Endothelial cell (in vitro differentiated cells): Measurements from ENCODE around the gene ATXN1. TPM values are rescaled to one million over a fixed set of nuclear protein-coding genes. Genes with fewer than 3 reads are reported as not detected.
"Not testable (repeated sequence)": the region's sequence is repeated elsewhere in the genome, so short reads cannot be mapped to it uniquely, and the experiment has no call there.

Source experiments
- DNase-seq: peaks from one replicate; pipeline ENCODE4 v3.0.0; 2021; ENCODE audit warnings: low spot score
- H3K27ac Mint-ChIP-seq: one replicate; pipeline ENCODE4 v1.8.0; 2021; ENCODE audit warnings: mixed read lengths, inconsistent platforms; ENCODE audit not compliant: unreplicated experiment
- H3K27me3 Mint-ChIP-seq: one replicate; pipeline ENCODE4 v1.8.0; 2021; ENCODE audit warnings: mild to moderate bottlenecking, moderate library complexity, mixed read lengths, inconsistent platforms; ENCODE audit not compliant: unreplicated experiment
- H3K36me3 Mint-ChIP-seq: one replicate; pipeline ENCODE4 v1.8.0; 2021; ENCODE audit warnings: mild to moderate bottlenecking, low read depth, mixed read lengths, inconsistent platforms; ENCODE audit not compliant: unreplicated experiment
- H3K4me1 Mint-ChIP-seq: one replicate; pipeline ENCODE4 v1.8.0; 2021; ENCODE audit warnings: mild to moderate bottlenecking, mixed read lengths, inconsistent platforms; ENCODE audit not compliant: unreplicated experiment
- H3K4me3 Mint-ChIP-seq: one replicate; pipeline ENCODE4 v1.8.0; 2021; ENCODE audit warnings: mild to moderate bottlenecking, mixed read lengths, inconsistent platforms; ENCODE audit not compliant: unreplicated experiment
- H3K9me3 Mint-ChIP-seq: one replicate; pipeline ENCODE4 v1.8.0; 2021; ENCODE audit warnings: mixed read lengths, inconsistent platforms; ENCODE audit not compliant: unreplicated experiment
- total RNA-seq: library from RNA; stranded (reverse); fragmentation: NEBNext Ultra II Directional; extraction: Animal tissue kit (Norgen Biotek cat#: 25700); gene quantifications from one replicate; pipeline ENCODE4 v1.2.1, GENCODE V29; 2021; ENCODE audit not compliant: unreplicated experiment
- TF ChIP-seq, protein P1 (sequence below): fragments of 200-600 bp; sonication (generic); IDR thresholded peaks from one replicate; pipeline ENCODE4 v1.5.0; 2021; ENCODE audit warnings: antibody characterized with exemption; ENCODE audit not compliant: unreplicated experiment

The ATXN1 gene
- total RNA-seq, 1 donor from 2014 or later = 18.7 TPM

DNA sequence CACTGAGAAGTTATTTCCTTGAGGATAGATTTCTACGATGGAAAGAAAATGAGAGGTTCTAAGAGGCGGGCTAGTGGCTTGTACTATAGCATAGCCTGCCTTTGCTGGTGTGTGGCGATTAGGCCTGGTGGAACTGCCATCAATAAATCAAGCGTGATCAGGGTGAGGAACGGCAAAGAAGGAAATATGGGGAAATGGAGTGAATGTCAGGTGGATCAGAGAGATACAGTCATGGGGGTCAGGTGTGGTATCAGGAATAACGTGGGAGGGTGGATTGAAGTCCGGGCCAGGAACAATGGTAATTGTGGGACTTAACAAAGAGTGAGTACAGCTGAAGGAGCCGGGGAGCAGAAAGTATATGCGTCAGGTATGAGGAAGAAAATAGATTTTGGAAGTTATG, 500.7 kb downstream of the ATXN1 start:
- peaks cover 17% of the 10 kb centered on the region for H3K4me1 Mint-ChIP-seq
- not testable (repeated sequence) for H3K27ac Mint-ChIP-seq, H3K9me3 Mint-ChIP-seq, DNase-seq, H3K27me3 Mint-ChIP-seq, H3K36me3 Mint-ChIP-seq, H3K4me3 Mint-ChIP-seq

DNA sequence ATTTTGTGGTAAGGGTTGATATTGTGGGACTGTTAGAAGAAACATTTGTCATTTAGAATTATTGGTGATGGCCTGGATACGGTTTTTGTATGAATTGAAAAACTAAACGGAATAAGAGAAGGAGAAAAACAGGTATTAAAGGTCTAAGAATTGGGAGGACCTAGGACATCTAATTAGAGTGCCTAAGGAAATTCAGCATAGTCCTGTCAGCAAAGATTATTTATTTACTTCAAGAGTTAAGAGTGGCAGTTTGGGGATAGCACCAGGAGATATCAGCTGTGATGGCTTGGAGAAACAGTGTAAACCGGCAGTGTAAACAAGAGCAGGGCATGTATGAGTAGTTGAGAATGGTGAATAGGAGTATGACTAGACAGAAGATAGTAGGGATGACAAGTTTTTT, 501.7 kb downstream of the ATXN1 start:
- H3K4me3 Mint-ChIP-seq, H3K9me3 Mint-ChIP-seq, H3K27ac Mint-ChIP-seq, DNase-seq, H3K36me3 Mint-ChIP-seq, H3K27me3 Mint-ChIP-seq: not testable (repeated sequence)
- peaks cover 17% of the 10 kb centered on the region for H3K4me1 Mint-ChIP-seq

DNA sequence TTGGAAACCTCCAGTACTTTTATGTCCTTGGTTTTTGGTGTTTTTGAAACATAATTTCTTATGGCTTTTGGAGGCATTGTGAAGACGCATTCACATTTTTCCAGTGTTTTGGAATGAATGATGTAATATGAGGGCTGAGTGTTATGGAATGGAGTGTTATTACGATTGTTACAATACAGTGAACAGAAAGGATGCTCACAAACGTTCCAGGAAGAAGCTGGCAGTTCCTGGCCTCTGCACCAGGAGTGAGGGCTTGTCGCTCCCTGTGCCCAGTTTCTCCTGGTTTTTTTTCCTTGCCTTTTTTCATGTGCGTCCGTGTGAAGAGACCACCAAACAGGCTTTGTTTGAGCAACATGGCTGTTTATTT, 502.6 kb downstream of the ATXN1 start:
- Mint-ChIP-seq H3K9me3 (no peaks in the 10 kb centered on the region), H3K27me3 (peaks cover 4% of the 10 kb centered on the region), H3K4me1 (peaks cover 17% of the 10 kb centered on the region), H3K4me3 (no peak overlapping the region), H3K36me3 (no peaks in the 10 kb centered on the region), H3K27ac (no peak overlapping the region)
- no peak for DNase-seq
- TF ChIP-seq, protein P1, sequence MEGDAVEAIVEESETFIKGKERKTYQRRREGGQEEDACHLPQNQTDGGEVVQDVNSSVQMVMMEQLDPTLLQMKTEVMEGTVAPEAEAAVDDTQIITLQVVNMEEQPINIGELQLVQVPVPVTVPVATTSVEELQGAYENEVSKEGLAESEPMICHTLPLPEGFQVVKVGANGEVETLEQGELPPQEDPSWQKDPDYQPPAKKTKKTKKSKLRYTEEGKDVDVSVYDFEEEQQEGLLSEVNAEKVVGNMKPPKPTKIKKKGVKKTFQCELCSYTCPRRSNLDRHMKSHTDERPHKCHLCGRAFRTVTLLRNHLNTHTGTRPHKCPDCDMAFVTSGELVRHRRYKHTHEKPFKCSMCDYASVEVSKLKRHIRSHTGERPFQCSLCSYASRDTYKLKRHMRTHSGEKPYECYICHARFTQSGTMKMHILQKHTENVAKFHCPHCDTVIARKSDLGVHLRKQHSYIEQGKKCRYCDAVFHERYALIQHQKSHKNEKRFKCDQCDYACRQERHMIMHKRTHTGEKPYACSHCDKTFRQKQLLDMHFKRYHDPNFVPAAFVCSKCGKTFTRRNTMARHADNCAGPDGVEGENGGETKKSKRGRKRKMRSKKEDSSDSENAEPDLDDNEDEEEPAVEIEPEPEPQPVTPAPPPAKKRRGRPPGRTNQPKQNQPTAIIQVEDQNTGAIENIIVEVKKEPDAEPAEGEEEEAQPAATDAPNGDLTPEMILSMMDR = no peak

DNA sequence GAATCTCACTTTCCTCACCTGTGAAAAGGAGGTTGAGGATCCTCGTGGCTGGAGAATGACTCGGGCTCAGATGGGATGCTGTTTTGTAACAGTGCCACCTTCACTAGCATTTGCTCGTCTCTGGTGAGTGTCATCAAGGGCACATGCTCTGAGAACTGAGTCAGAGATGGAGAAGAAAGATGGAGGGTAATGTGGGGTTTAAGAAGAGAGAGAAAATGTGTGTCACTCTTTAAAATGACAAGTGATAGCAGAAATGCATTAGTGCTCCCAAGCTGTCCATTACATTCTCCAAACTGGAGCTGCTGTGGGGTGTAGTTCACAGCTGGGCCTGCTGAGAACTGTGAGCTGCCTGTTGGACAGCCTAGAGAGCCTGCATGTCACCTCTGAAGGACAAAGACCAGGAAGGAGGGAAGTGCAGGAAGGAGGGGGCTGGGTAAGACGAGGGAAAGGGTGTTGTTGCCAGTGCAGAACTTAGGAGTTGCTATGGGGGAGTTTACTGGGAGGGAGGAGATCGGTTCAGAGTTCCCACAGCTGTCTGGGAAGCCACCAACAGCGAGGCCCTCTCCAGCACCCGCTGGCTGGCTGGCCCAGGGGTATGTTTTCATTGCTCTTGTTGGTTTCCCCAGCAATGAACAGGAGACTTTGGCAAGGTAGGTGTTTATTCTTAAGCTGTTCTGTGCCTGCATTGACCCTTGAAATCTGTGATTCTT, 503.1 kb downstream of the ATXN1 start:
- Mint-ChIP-seq H3K9me3 (no peaks in the 10 kb centered on the region), H3K4me3 (no peak overlapping the region), H3K4me1 (peaks cover 17% of the 10 kb centered on the region), H3K27ac (peak overlapping the region; percentile 68), H3K27me3 (peaks cover 4% of the 10 kb centered on the region), H3K36me3 (no peaks in the 10 kb centered on the region)
- TF ChIP-seq, protein P1 = no peak
- DNase-seq = no peak

DNA sequence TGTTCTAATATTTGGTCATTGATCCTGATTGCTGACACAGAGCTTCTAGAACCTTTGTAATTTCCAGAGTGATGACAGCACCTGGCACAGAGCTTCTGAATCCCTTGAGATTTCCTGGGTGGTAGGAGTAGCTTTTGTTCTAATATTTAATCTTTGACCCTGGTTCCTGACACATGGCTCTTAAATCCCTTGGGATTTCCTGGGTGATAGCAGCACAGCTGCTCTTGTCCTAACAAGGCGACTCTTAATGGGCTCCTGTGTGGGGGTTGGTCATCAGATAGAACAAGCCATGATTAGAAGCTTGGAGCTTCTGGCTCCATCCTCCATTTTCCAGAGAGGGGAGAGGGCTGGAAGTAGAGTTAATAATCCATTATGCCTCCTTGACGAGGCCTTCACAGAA, 504.5 kb downstream of the ATXN1 start:
- DNase-seq = no peak
- H3K27ac Mint-ChIP-seq = no peak overlapping the region
- H3K27me3 Mint-ChIP-seq = peaks cover 4% of the 10 kb centered on the region
- H3K36me3 Mint-ChIP-seq = no peaks in the 10 kb centered on the region
- H3K9me3 Mint-ChIP-seq = no peaks in the 10 kb centered on the region
- H3K4me1 Mint-ChIP-seq = peaks cover 17% of the 10 kb centered on the region
- H3K4me3 Mint-ChIP-seq = no peak overlapping the region
- TF ChIP-seq, protein P1 = no peak

DNA sequence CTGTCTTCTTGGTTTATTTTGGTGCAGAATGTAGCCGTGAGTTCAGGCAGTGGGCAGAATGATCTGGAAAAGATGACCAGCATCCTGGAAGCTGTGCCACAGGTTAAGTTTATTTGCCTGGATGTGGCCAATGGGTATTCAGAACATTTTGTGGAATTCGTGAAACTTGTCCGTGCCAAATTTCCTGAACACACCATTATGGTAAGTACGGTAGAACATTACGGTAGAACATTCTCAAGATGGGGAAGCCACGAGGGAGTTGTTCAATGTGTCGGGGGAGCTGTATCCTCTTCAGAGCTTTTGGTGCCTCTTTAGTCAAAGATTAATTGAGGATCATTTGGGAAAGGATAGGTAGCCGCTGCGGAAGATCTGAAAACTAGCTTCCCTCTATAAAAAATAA, 506.7 kb downstream of the ATXN1 start:
- H3K36me3 Mint-ChIP-seq = no peaks in the 10 kb centered on the region
- no peak for DNase-seq
- peaks cover 16% of the 10 kb centered on the region for H3K4me1 Mint-ChIP-seq
- no peak overlapping the region for H3K4me3 Mint-ChIP-seq
- TF ChIP-seq, protein P1 = no peak
- H3K27ac Mint-ChIP-seq = no peak overlapping the region
- peaks cover 4% of the 10 kb centered on the region for H3K27me3 Mint-ChIP-seq
- no peaks in the 10 kb centered on the region for H3K9me3 Mint-ChIP-seq
